ENCODE data around the gene TOM1L2.
"Not testable (repeated sequence)": the region's sequence is repeated elsewhere in the genome, so short reads cannot be mapped to it uniquely, and the experiment has no call there.

TOM1L2 gene

DNA sequence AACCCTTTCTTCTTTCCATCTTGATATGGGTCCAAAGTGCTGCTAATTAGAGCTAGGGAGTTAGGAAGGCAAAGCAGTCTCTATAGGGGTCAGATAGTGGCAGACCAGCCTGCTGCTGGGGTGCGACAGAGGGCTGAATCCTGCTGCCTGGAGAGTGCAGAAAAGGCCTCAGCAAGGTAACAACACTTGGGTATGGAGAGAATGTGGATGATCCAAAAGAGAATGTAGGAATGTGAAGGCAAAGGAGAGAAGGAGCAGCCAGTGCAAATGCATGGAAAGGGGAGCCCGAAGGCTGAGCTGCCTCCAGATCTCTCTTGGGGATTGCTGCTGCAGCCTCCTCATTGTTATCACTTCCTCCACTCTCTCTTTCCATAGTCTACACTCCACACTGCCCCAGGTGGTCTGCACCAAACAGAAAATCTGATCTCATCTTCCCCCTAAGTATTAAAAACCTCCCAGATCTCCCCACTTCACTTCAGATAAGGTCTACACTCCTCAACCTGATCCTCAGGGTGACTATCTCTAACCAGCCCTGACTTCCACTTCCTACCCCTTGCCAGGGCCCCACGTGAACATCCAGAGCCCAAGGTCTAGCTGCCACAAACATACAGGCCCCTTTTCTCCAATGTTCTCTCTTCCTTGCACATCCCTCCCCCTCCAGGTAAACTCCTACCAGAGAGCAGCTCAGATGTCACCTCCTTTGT, 28.8 kb downstream of the TOM1L2 start:
- no peak for DNase-seq (ENCODE audit: low read depth)

DNA sequence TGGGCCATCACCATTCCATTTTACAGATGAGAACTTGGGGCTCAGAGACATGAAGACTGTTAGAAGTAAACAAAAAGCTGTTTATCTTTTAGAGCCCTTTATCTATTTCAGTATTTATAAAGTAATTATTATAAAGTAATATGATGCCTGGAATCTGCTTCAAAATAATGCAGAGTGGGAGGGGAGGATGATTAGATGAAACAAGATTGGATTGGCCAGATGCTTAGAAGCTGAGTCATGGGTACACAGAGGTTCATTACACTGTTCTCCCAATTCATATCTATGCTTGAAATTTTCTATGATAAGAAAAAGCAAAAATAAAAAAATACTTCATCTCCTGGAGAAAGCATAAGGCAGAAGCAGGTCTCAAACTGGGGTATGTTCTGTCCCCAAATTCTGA, 29.4 kb downstream of the TOM1L2 start:
- DNase-seq (ENCODE audit: low read depth), result peak; percentile 75

DNA sequence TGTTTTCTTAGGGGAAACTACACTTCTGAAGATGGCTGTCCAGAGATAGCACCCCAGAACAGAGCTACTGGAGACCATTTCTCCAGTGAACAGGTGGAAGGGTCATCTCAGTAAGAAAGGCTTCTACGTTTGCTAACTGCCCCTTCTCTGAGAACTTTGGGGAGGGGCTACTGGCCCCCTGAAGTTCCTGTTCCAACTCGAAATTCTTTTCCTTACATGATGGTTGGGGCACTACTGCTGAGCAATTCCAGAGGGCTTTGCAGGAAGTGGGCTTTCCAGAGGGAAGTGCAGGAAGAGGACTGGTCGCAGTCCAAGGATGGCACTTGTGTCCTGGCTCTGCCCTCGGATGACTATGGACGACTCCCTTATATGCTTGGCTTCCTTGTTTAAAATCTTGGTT, 31.2 kb downstream of the TOM1L2 start:
- peak; percentile 37 for DNase-seq (ENCODE audit: low read depth)

DNA sequence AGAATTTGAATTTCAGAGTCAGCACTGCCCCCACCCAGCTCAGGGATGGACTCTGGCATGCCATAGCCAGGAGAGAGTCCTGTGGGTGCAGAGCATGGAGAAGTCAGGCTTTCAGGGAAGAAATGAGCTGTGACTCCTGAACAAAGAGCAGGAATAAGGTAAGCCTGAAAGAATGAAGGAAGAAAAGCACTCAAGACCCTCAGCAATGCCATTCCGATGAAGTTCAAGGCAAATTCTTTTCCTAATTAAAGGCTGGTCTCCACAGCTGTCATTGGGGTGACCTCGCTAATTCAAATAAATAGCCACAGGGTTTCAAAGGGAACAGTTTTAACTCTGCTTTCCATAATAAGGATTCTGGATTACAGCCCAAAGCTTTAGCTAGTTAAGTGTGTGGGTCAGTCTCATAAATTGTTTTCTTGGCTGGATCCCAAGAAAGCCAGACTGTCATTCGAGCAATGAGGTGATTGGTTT, 31.7 kb downstream of the TOM1L2 start:
- DNase-seq (ENCODE audit: low read depth), result peak; percentile 90

DNA sequence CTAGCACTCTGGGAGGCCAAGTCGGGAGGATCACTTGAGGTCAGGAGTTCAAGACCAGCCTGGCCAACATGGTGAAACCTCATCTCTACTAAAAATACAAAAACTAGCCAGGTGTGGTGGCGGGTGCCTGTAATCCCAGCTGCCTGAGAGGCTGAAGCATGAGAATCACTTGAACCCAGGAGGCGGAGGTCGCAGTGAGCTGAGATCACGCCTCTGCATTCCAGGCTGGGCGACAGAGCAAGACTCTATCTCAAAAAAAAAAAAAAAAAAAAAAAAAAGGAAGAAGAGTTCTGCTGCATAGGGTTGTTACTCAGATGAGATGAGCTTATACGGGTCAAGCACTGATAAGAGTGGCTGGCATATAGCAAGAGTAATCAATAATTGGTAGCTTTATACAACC, 32.3 kb downstream of the TOM1L2 start:
- not testable (repeated sequence) for DNase-seq (ENCODE audit: low read depth)

DNA sequence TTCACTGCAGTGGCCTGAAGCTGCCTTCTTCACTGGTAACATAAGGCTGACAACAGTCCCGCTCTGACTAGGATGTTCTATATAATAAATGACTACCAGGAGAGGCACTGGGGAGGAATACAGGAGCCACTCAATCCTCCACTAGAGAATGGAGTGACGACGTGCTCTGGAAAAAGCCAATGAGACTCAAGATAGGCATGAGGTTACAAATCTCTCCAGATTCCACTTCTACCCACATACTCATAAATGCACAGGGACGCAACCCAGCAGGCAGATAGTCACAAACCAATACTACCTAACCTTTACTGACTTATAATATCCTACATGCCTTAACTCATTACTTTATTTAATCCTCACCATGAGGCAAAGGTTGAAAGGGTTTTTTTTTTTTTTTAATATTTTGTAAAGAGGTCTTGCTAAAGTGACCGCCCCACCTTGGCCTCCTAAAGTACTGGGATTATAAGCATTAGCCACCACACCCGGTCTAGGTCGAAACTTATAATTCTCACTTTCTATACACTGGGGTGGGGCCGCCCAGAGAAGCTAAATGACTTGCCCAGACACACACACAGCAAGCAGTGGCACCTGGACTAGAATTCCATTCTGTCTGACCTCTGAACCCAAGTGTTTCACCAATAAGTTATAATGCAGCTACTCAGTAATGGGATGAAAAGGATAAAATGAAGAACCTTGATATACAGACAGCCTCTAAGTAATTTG, 33.7 kb downstream of the TOM1L2 start:
- no peak for DNase-seq (ENCODE audit: low read depth)

DNA sequence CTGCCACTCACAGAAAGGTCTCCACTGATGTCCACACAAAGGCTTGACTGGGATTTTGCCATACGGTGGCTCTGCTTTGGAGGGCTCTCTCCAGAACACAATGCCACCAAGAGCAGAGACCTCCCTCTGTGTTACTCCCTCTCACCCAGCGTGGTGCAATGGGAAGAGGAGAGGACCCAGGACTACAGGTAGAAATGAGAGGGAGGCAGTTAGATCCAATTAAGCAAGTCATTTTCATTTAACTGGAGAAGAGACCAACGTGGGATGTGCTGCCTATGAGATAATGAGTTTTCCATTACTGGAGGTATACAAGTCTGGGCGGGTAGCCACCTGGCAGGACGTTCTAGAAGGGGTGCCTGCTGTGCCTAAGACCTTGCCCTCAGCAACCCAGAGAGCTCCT, 34.2 kb downstream of the TOM1L2 start:
- DNase-seq (ENCODE audit: low read depth), result no peak

DNA sequence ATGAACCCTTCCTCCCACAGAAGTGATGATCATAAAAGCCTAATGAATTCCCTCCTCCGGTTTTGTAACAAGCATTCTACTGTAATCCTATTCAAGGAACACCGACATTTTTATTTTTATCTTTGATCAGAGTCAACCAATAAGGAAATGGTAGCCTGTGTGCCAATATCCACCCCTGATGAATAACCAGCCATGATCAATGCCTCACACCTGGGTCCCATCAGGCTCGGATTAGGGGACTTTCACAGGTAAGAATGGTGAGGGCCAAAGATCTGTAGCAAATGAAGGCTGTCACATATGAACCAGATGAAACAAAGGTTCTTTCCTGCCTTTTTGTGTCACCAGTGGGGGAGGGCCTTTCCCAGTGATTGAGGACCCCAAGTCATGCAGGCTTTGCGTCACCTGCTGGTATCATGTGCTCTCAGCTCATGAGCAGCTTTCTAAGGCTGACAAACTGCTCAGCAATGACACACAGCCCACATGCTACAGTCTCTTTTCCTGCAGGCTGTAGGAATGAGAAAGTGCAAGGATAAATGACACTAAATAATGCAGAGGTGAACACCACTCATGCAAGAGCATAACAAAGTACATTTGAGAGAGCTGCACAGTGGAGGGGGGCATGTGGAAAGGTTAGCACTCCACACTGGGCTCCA, 34.9 kb downstream of the TOM1L2 start:
- DNase-seq (ENCODE audit: low read depth), result no peak

DNA sequence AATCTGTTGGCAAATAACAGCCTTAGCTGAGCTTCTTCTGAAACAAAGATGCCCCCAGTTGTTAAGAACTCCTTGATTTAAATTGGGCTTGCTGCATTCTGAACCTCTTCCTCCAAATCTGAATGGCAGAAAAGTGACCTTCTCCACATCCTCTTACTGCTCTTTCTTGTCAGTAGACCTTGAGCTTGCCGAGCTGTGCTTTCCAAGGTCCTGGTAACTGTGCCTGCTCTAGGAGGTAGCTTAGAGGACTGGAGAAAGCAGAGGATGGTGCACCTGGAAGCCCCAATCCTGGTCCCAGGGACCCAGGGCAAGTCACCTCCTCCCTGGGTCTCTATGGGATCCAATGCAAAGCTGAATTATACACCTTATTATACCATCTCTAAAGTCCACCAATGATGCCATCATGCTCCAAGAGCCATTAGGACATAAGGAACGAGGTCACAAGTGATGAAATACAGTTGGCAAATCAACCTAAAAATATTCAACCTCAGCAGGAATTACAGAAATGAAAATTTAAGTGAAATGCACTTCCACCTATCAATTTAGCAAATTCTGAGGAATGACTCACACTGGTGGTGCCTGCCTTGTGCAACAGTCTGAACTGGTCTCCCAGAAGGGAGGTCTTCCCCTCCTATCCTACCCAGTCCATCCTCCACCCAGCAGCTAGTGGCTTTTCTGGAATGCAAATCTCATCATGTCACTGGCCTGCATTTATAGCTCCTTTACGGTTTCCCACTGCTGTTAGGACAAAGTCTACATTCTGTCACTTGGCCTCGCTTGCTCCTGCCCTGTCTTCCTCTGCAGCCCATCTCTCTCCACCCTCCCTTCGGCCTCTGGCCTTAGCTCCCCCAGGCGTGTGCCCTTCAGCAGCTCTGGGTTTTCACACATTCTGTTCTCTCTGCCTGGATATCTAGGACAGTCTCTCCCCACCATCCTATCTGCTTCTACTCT, 36.6 kb downstream of the TOM1L2 start:
- DNase-seq (ENCODE audit: low read depth), result peak; percentile 98

DNA sequence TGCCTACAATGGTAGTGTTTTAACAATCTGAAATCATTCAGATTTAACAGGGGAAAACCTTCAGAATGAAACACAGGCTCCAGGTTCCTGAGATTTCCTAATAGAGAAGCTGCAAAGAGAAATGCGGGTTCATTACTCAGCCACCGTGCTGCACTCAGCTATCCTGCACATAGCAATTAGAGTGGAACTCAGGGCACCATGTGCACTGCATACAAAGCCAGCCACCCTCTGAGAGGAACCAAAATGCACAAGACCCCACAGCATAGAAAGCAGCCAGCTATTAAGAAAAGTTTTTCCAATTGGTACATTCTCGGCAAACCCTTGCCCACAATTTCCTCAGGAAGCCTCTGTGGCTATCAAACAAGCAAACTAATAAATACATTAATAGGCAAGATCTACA, 37.4 kb downstream of the TOM1L2 start:
- DNase-seq (ENCODE audit: low read depth), result no peak

DNA sequence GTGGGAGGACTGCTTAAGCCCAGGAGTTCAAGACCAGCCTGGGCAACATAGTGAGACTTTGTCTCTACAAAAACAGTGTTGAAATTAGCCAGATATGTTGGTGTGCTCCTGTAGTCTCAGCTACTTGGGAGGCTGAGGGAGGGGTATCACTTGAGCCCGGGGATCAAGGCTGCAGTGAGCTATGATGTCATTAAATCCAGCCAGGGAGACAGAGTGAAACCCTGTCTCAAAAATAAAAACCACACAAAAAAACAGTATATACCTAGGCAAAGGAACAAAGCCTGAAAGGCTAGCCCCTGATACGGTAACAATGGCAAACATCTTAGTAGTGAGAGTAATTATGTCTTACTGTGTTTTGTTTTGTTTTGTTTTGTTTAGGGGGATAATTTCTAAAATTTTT, 38.0 kb downstream of the TOM1L2 start:
- no peak for DNase-seq (ENCODE audit: low read depth)

DNA sequence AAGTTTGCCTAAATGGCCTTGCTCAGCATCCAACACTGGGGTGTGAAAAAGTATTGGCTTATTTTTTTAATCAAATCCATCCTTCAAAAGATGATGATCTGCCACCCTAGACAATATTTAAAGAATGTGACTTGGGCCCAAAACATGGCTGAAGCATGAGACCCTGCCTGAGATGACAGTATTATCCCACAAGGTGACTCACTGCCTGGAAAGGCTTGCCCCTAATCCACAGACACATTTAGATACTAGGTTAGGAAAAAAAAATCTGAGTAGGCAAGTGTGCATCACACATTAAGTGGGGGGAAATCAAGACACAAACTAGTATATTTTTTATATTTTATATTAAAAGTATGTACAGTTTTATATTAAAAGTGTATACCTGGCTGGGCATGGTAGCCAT, 38.4 kb downstream of the TOM1L2 start:
- DNase-seq (ENCODE audit: low read depth), result peak; percentile 68

DNA sequence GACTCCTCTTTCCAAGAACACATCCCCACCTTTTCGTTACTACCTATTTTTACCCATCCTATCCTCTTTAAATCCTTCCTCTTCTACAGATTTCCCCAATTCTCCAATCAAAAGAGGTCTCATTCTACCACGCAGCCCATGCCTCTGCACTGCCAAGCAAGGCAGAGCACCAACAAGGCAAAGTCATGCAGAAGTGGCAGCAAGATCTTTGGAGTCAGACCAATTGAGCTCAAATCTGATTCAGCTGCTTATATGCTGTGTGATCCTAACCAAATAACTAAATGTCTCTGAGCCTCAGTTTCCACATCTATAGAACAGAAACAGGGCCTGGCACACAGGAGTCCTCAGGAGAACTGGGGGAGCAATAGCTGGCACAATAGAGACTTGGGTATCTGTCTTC, 41.0 kb downstream of the TOM1L2 start:
- no peak for DNase-seq (ENCODE audit: low read depth)

DNA sequence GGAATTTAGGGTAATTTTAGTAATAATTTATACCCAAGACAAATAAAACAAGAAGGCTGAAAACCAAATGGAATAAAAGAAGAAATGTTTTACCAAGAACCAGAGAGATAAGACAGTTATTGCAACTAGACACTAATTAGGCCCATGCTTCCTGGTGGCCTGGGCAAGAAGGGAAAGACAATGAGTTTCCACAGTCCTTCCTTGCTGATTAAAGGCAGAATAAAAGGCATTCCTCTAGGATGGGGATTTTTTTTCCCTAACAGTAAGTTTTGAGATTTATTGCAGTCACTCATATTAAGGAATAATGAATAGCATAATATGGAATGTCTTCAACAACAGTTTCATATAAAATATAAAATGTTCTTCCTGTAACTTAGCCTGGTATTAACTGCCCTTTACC, 41.5 kb downstream of the TOM1L2 start:
- no peak for DNase-seq (ENCODE audit: low read depth)

DNA sequence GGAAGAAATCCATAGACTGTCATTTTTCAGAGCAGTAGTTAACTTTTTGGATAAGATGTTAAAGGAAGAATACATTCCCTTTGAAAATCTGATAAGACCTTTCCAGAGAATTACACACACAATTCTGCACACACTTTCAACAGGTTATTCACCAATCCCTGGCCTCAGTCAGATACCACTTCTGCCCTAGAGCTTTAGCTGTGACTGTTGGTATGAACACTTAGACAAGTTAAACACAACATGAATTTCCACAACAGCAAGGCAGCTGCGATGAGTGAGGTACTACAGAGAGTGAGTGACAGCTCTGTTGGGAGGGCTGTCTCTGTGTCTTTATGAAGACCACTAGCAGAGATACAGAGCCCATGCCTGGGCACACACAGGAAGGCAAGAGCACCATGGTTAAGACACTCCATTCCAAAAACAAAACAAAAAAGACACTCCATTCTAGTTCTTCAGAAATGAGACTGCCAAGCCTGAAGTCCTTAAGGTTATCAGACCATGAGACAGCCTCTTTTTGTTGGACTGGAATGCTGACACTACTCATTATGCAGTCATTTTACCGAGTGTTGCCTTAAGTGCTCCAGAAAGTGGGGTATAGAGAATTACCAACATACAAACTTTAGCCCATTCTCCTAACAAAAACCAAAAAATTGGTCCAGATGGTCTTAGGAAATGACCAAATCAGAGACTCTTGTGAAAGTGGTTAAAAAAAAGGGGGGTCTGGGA, 42.4 kb downstream of the TOM1L2 start:
- peak; percentile 44 for DNase-seq (ENCODE audit: low read depth)

DNA sequence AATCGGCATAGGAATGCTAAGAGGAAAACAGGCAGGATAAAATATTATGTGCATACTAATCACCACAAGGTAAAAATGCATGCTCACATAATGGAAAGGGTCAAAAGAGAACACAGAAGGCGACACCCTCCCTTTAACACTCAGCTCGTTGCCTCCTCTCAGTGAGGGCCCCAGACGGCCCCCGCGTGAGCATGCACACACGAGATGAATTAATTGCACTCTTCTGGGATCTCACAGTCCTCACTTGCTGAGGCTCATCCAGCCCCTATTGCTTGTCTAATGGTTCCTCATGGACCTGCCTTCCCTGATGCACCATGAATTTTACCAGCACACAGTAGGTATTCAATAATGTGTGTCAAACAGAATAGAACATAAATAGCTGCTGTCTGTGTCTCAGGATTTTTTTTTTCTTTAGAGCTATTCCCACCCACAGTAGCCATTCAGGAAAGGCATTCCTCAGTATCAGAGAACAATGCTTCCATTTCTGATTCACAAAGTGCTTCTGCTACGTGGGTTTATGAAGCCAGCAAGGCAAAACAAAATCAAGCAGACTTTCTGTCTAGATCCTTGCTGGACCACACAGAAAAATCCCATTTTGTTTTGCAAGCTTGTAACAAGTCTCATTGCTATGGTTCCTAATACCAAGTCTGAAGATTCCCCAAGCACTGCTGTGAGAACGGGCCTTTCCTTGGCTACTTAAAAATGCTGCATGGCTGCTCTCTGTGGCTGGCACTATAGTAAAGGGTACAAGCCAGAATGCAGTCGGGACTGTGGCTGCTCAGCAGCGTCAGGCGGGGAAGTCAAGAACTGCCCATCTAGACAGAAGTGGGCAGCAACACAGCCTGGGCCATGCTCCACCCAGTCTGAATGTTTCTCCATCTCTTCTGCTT, 43.6 kb downstream of the TOM1L2 start:
- DNase-seq (ENCODE audit: low read depth), result no peak

DNA sequence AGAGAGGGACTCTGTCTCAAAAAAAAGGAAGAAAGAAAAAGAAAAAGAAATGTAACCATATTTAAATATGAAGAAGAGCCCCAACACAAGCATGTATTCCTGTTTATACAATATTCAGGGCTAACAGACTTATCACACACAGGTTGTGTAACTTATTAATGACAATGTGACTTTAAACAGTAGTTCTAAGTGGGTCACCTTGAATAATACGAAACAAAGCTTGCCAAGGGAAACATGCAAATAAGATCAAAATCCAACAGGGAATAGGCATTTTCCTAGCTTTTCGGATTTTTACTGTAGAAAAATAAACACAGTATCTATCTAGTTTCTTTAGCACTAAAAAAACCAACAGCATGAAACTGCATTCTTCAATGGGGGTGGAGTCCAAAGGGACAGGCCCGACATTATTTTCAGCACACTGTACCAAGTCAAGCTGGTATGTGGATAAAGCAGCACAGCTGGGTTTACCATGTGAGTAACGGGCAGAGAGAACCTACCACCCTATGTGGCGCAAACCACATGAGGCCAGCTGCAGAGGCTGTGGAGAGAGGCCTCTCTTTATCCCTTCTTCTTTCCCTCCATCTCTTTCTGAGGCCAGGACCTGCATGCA, 45.3 kb downstream of the TOM1L2 start:
- no peak for DNase-seq (ENCODE audit: low read depth)

DNA sequence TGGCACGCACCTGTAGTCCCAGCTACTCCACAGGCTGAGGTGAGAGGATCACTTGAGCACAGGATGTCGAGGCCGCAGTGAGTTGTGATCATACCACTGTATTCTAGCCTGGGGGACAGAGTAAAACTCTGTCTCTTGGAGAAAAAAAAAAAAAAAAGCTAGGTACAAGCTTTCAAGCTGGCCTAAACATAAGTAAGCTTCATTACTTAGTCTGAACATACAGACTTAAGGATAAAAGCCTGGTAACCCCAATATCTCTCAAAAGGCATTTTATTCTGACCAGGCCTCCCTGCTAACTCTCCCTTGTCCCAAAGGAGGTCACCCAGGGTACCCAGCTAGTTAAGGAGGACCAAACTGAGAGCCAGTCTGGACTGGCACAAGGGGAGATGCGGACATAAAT, 46.2 kb downstream of the TOM1L2 start:
- DNase-seq (ENCODE audit: low read depth), result no peak

DNA sequence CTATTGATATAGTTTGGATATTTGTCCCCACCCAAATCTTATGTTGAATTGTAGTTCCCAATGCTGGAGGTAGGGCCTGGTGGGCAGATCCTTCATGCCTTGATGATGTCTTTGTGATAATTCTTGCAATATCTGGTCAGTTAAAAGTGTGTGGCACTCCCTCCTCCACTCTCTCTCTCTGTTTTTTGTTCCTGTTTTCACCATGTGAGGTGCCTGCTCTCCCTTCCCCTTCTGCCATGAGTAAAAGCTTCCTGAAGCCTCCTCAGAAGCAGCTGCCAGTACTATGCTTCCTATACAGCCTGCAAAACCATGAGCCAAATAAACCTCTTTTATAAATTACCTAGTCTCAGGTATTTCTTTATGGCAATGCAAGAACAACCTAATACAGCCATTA, 47.3 kb downstream of the TOM1L2 start:
- no peak for DNase-seq (ENCODE audit: low read depth)
